ENCODE measurements around the gene MRTFB. TPM values are rescaled to one million over a fixed set of nuclear protein-coding genes. Genes with fewer than 3 reads are reported as not detected.

The MRTFB gene
- total RNA-seq, 1 donor from 2014 or later: 12.9 TPM

- no peak overlapping the region for H3K4me3 ChIP-seq (ENCODE audit: low read depth, low read length)
- TF ChIP-seq CTCF (conservative IDR thresholded peaks at IDR 0.05; ENCODE audit: low read depth, low read length): no peak
- no peak for DNase-seq (ENCODE audit: low read depth)
Measured at GRCh38 chr16:14148016-14148415, 76.9 kb downstream of the MRTFB start.

- no peak for DNase-seq (ENCODE audit: low read depth)
- H3K4me3 ChIP-seq (ENCODE audit: low read depth, low read length): no peak overlapping the region
- no peak for TF ChIP-seq CTCF (conservative IDR thresholded peaks at IDR 0.05; ENCODE audit: low read depth, low read length)
Measured at GRCh38 chr16:14148569-14148968, 77.5 kb downstream of the MRTFB start.

DNA sequence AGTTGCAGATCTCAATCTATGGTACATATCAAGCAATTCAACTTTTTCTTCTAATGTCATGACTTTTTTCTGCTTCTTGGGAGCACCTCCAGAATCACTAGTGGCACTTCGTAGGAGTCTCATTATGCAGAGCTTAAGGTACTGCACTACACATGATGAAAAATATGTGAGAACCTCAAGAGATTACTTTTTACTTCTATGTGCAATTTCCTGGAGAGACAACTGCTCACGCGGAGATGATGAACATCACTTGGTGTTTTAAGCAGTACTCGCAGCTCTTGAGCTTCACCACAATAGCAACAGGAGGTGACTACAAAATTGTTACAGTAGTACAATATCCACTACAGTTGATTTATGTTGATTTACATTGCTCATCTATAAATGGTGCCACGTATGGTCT, 79.7 kb downstream of the MRTFB start:
- no peak overlapping the region for H3K4me3 ChIP-seq (ENCODE audit: low read depth, low read length)
- TF ChIP-seq CTCF (conservative IDR thresholded peaks at IDR 0.05; ENCODE audit: low read depth, low read length): no peak
- no peak for DNase-seq (ENCODE audit: low read depth)

- no peak for DNase-seq (ENCODE audit: low read depth)
Measured at GRCh38 chr16:14151256-14152030, 80.3 kb downstream of the MRTFB start.

GRCh38 chr16:14155572-14156190, 84.6 kb downstream of the MRTFB start:
- no peak for TF ChIP-seq CTCF (conservative IDR thresholded peaks at IDR 0.05; ENCODE audit: low read depth, low read length)
- H3K4me3 ChIP-seq (ENCODE audit: low read depth, low read length): no peak overlapping the region
- DNase-seq (ENCODE audit: low read depth): no peak

More at GRCh38 chr16:14151256-14152030, 80.3 kb downstream of the MRTFB start:
- TF ChIP-seq CTCF (conservative IDR thresholded peaks at IDR 0.05; ENCODE audit: low read depth, low read length): no peak
- H3K4me3 ChIP-seq (ENCODE audit: low read depth, low read length): no peak overlapping the region

DNA sequence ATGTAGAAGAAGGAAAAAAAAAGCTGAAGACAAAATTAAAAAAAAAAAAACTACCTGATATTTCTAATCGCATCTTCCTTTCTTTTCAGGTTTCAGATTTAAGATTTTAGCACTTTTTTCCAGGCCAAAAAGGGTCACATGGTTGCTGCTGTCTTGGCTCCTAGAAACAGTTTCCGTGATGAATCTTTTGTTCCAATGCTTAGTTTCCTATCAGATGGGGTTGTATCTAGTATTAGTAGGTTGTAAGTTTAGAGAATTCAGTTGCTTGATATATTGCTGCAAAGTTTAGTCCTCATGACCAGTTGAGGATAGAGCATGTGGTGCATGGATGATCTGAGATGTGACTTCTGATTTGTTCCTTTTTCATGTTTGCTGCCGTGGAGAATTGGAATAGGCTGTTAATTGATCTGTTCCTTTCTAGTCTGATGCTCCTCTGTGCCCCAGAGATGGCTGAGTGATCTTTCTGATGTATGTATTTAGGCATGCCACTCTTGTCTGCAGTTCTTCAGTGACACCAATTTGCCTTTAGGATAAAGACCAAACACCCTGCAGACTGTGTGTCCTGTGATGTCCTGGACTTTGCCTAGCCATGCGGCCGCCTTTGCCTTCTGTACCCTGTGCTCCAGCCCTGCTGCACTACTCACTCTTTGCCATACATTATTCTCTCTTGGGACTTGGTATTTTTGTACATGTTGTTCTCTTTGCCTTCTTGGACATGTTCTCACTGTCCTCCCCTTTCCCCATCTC, 94.0 kb downstream of the MRTFB start:
- DNase-seq (ENCODE audit: low read depth): no peak
- TF ChIP-seq CTCF (conservative IDR thresholded peaks at IDR 0.05; ENCODE audit: low read depth, low read length): no peak
- H3K4me3 ChIP-seq (ENCODE audit: low read depth, low read length): no peak overlapping the region

Measured in epithelial cell of proximal tubule (primary cell).